ENCODE data around the gene ADPRS. TPM values are rescaled to one million over a fixed set of nuclear protein-coding genes. Genes with fewer than 3 reads are reported as not detected.

The ADPRS gene
- total and polyA plus RNA-seq, 2 donors, result 17.2 to 26.3 TPM

- 83% methylated on average over 7 of the region's 7 CpGs for WGBS
- H3K27ac ChIP-seq (ENCODE audit: low read depth), result no peak overlapping the region
- no peaks in the 10 kb centered on the region for H3K4me1 ChIP-seq (ENCODE audit: insufficient read depth)
- no peak overlapping the region for H3K4me3 ChIP-seq (ENCODE audit: low read depth, low read length)
- no peak for DNase-seq (ENCODE audit: extremely low spot score)
- H3K36me3 ChIP-seq (ENCODE audit: insufficient read depth), result peaks cover 11% of the 10 kb centered on the region
These were observed 4.5 kb downstream of the ADPRS start for GRCh38 chr1:36093226-36093625.

- H3K27ac ChIP-seq (ENCODE audit: low read depth), result no peak overlapping the region
- peaks cover 11% of the 10 kb centered on the region for H3K36me3 ChIP-seq (ENCODE audit: insufficient read depth)
- no peak for DNase-seq (ENCODE audit: extremely low spot score)
These were observed 5.2 kb downstream of the ADPRS start for GRCh38 chr1:36093929-36094328.

GRCh38 chr1:36094621-36095061 lies 5.9 kb downstream of the ADPRS start:
- no peak for DNase-seq (ENCODE audit: extremely low spot score)
- Histone ChIP-seq H3K36me3 (ENCODE audit: insufficient read depth) (peaks cover 11% of the 10 kb centered on the region), H3K4me3 (ENCODE audit: low read depth, low read length) (no peak overlapping the region), H3K27ac (ENCODE audit: low read depth) (no peak overlapping the region), H3K4me1 (ENCODE audit: insufficient read depth) (no peaks in the 10 kb centered on the region)
- WGBS, result 80% methylated on average over 8 of the region's 8 CpGs

More at GRCh38 chr1:36093929-36094328, 5.2 kb downstream of the ADPRS start:
- H3K4me1 ChIP-seq (ENCODE audit: insufficient read depth), result no peaks in the 10 kb centered on the region
- 91% methylated on average over 3 of the region's 3 CpGs for WGBS
- no peak overlapping the region for H3K4me3 ChIP-seq (ENCODE audit: low read depth, low read length)

- Histone ChIP-seq H3K4me1 (ENCODE audit: insufficient read depth) (no peaks in the 10 kb centered on the region), H3K27ac (ENCODE audit: low read depth) (no peak overlapping the region), H3K4me3 (ENCODE audit: low read depth, low read length) (no peak overlapping the region), H3K36me3 (ENCODE audit: insufficient read depth) (peaks cover 11% of the 10 kb centered on the region)
- WGBS, result 52% methylated on average over 15 of the region's 15 CpGs
- DNase-seq (ENCODE audit: extremely low spot score), result no peak
These were observed 7.2 kb downstream of the ADPRS start for GRCh38 chr1:36095760-36096405.

- 64% methylated on average over 16 of the region's 16 CpGs for WGBS
- H3K4me1 ChIP-seq (ENCODE audit: insufficient read depth), result no peaks in the 10 kb centered on the region
- no peak for DNase-seq (ENCODE audit: extremely low spot score)
- H3K27ac ChIP-seq (ENCODE audit: low read depth), result no peak overlapping the region
- peaks cover 11% of the 10 kb centered on the region for H3K36me3 ChIP-seq (ENCODE audit: insufficient read depth)
- H3K4me3 ChIP-seq (ENCODE audit: low read depth, low read length), result no peak overlapping the region
These were observed 8.1 kb downstream of the ADPRS start for GRCh38 chr1:36096500-36097432.

GRCh38 chr1:36097693-36098585 lies 9.2 kb downstream of the ADPRS start:
- H3K36me3 ChIP-seq (ENCODE audit: insufficient read depth), result peaks cover 6% of the 10 kb centered on the region
- 90% methylated on average over 33 of the region's 33 CpGs for WGBS
- no peak overlapping the region for H3K4me3 ChIP-seq (ENCODE audit: low read depth, low read length)
- DNase-seq (ENCODE audit: extremely low spot score), result no peak
- H3K27ac ChIP-seq (ENCODE audit: low read depth), result no peak overlapping the region
- H3K4me1 ChIP-seq (ENCODE audit: insufficient read depth), result no peaks in the 10 kb centered on the region

- H3K4me1 ChIP-seq (ENCODE audit: insufficient read depth), result no peaks in the 10 kb centered on the region
- H3K4me3 ChIP-seq (ENCODE audit: low read depth, low read length), result no peak overlapping the region
- no peak overlapping the region for H3K27ac ChIP-seq (ENCODE audit: low read depth)
- 83% methylated on average over 13 of the region's 13 CpGs for WGBS
- no peak for DNase-seq (ENCODE audit: extremely low spot score)
- H3K36me3 ChIP-seq (ENCODE audit: insufficient read depth), result peaks cover 4% of the 10 kb centered on the region
These were observed 10.1 kb downstream of the ADPRS start for GRCh38 chr1:36098650-36099365.

- H3K27ac ChIP-seq (ENCODE audit: low read depth), result no peak overlapping the region
- no peak for DNase-seq (ENCODE audit: extremely low spot score)
- H3K36me3 ChIP-seq (ENCODE audit: insufficient read depth), result no peaks in the 10 kb centered on the region
- WGBS, result 36% methylated on average over 18 of the region's 18 CpGs
- H3K4me1 ChIP-seq (ENCODE audit: insufficient read depth), result no peaks in the 10 kb centered on the region
- no peak overlapping the region for H3K4me3 ChIP-seq (ENCODE audit: low read depth, low read length)
These were observed 11.1 kb downstream of the ADPRS start for GRCh38 chr1:36099681-36100341.

GRCh38 chr1:36100376-36100775 lies 11.7 kb downstream of the ADPRS start:
- 54% methylated on average over 6 of the region's 6 CpGs for WGBS
- no peaks in the 10 kb centered on the region for H3K36me3 ChIP-seq (ENCODE audit: insufficient read depth)
- no peak overlapping the region for H3K4me3 ChIP-seq (ENCODE audit: low read depth, low read length)
- no peaks in the 10 kb centered on the region for H3K4me1 ChIP-seq (ENCODE audit: insufficient read depth)
- no peak overlapping the region for H3K27ac ChIP-seq (ENCODE audit: low read depth)
- no peak for DNase-seq (ENCODE audit: extremely low spot score)

GRCh38 chr1:36101546-36101945 lies 12.9 kb downstream of the ADPRS start:
- DNase-seq (ENCODE audit: extremely low spot score), result no peak
- Histone ChIP-seq H3K4me3 (ENCODE audit: low read depth, low read length) (no peak overlapping the region), H3K36me3 (ENCODE audit: insufficient read depth) (no peaks in the 10 kb centered on the region), H3K4me1 (ENCODE audit: insufficient read depth) (no peaks in the 10 kb centered on the region), H3K27ac (ENCODE audit: low read depth) (no peak overlapping the region)
- WGBS, result 97% methylated on average over 5 of the region's 5 CpGs

GRCh38 chr1:36106269-36106668 lies 17.6 kb downstream of the ADPRS start:
- H3K4me1 ChIP-seq (ENCODE audit: insufficient read depth), result no peaks in the 10 kb centered on the region
- no peak for DNase-seq (ENCODE audit: extremely low spot score)
- WGBS, result 36% methylated on average over 5 of the region's 5 CpGs
- no peaks in the 10 kb centered on the region for H3K36me3 ChIP-seq (ENCODE audit: insufficient read depth)
- no peak overlapping the region for H3K4me3 ChIP-seq (ENCODE audit: low read depth, low read length)
- no peak overlapping the region for H3K27ac ChIP-seq (ENCODE audit: low read depth)

GRCh38 chr1:36107394-36107793 lies 18.7 kb downstream of the ADPRS start:
- Histone ChIP-seq H3K4me1 (ENCODE audit: insufficient read depth) (no peaks in the 10 kb centered on the region), H3K4me3 (ENCODE audit: low read depth, low read length) (no peak overlapping the region), H3K27ac (ENCODE audit: low read depth) (no peak overlapping the region), H3K36me3 (ENCODE audit: insufficient read depth) (no peaks in the 10 kb centered on the region)
- no peak for DNase-seq (ENCODE audit: extremely low spot score)
- 83% methylated on average over 9 of the region's 9 CpGs for WGBS

Measured in urinary bladder (tissue), 4 donors.